Measurements from ENCODE around the gene TBC1D3I.
"Not testable (repeated sequence)": the region's sequence is repeated elsewhere in the genome, so short reads cannot be mapped to it uniquely, and the experiment has no call there.

DNA sequence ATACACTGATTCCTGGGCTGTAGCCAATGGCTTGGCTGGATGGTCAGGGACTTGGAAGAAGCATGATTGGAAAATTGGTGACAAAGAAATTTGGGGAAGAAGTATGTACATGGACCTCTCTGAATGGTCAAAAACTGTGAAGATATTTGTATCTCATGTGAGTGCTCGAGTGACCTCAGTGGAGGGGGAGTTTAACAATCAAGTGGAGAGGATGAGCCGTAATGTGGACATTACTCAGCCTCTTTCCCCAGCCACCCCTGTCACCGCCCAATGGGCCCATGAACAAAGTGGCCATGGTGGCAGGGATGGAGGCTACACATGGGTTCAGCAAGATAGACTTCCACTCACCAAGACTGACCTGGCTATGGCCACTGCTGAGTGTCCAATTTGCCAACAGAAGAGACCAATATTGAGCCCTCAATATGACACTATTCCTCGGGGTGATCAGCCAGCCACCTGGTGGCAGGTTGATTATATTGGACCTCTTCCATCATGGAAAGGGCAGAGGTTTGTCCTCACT, 42.7 kb downstream of the TBC1D3I start:
- not testable (repeated sequence) for TF ChIP-seq EZH2 (IDR thresholded peaks at IDR 0.05; ENCODE audit: low read depth, unreplicated experiment); EZH2phosphoT487 (IDR thresholded peaks at IDR 0.05; ENCODE audit: unreplicated experiment)
- TF ChIP-seq, protein P1, sequence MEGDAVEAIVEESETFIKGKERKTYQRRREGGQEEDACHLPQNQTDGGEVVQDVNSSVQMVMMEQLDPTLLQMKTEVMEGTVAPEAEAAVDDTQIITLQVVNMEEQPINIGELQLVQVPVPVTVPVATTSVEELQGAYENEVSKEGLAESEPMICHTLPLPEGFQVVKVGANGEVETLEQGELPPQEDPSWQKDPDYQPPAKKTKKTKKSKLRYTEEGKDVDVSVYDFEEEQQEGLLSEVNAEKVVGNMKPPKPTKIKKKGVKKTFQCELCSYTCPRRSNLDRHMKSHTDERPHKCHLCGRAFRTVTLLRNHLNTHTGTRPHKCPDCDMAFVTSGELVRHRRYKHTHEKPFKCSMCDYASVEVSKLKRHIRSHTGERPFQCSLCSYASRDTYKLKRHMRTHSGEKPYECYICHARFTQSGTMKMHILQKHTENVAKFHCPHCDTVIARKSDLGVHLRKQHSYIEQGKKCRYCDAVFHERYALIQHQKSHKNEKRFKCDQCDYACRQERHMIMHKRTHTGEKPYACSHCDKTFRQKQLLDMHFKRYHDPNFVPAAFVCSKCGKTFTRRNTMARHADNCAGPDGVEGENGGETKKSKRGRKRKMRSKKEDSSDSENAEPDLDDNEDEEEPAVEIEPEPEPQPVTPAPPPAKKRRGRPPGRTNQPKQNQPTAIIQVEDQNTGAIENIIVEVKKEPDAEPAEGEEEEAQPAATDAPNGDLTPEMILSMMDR (conservative IDR thresholded peaks at IDR 0.05; ENCODE audit: low read depth in 2 of 2), result peak; percentile 6 to 17; a peak in 1 of 4 replicates
